CD4-positive, alpha-beta T cell treated with Interleukin-12 subunit alpha and Interleukin-12 subunit beta, for 1 hour (primary cell): ENCODE measurements around the gene TAF11L4.
"Not testable (repeated sequence)": the region's sequence is repeated elsewhere in the genome, so short reads cannot be mapped to it uniquely, and the experiment has no call there.

Experiments
- DNase-seq: peaks from one replicate; pipeline ENCODE4 v3.0.0-alpha.2; 2020

TAF11L4 gene

DNA sequence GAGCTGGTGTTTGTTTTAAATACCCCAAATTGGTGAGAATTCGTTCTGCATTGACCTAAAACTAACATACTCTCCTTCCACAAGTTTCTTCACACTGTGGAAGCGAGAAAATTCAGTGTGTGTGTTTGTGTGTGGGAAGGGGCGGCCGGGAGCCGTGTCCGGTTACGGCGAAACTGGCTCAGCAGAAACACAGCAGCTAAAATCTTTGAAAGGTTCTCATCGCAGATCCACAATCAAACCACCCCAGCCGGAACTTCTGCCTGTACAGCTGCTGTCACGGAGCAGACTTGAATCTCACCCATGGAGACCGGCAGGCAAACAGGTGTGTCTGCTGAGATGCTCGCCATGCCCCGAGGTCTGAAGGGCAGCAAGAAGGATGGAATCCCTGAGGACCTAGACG, at the start of gene TAF11L4:
Gene TAF11L4 (plus strand): TSS at position 301 of the 400 bp plus-strand sequence.
- DNase-seq: not testable (repeated sequence)

DNA sequence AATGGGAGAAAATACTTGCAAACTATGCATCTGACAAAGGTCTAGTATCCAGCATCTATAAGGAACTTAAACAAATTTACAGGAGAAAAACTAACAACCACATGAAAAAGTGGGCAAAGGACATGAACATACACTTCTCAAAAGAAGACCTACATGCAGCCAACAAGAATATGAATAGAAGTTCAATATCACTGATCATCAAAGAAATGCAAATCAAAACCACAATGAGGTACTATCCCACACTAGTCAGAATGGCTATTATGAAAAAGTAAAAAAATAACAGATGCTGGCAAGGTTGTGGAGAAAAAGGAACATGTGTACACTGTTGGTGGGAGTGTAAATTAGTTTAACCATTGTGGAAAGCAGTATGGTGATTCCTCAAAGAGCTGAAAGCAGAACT, 46.5 kb upstream of the TAF11L4 start:
- DNase-seq: not testable (repeated sequence)

DNA sequence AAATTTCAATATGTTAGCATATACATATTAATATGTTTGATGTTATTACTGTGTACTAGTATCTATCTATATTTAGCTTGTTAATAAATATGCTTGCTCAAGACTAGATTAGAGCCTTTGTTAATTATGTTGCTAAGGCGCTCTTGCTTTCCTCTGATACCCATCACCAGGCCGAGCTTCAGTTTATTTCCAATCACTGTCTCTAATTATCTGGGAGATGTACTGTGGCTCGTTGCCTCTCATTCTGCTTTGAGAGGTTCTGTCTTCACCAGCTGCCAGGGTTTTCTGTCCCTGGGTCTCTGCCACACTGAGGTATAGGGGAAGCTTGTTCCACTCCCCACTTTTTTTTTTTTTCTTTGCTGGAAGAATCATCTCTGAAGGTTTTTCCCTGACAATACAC, 44.6 kb upstream of the TAF11L4 start:
- DNase-seq: no peak

DNA sequence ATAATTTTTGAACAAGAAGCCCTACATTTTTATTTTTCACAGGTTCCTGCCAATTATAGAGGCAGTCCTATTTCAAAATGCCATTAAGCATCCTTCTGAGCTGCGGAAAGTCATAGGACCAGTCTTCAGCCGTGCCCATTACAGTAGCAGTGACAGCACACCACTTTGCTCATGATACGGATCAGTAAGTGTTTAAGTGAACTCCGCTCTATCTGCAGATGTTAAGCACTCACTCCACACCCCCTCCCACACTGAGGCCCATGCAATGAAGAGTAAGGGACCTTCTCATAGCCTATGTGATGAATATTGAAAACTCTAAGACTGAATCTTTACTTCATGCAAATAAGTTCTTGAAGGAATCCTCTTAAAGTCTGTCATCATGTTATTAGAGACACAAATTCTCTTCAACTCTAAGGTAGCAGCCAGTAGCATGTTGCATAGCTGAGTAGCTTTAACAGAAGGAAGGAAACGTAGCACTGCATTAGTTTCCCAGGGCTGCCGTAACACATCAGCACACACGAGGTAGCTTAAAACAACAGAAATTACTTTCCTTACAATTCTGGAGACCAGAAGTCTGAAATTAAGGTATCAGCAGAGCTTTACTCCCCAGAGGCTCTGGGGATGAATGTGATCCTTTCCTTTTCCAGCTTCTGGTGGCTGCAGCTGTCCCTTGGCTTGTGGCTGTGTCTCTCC, 43.9 kb upstream of the TAF11L4 start:
- no peak for DNase-seq

DNA sequence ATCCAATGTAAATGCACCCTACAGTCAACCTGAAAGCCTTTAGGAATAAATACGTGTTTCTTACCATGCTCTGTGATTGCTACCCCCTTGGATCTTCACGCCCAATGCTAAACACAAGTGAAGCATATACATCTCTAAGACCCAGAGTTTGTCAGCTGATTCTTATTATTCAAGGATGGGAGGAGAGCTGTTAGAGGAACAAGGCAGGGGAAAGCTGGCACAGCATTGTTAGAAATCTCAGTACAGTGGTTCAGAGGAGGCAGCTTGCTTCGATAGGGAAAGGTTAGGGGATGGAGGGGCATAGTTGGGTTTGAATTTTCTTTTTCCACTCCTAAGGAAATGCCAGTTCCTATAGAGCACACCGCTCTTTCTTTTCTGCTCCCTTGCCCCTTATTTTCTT, 40.2 kb upstream of the TAF11L4 start:
- DNase-seq: no peak

DNA sequence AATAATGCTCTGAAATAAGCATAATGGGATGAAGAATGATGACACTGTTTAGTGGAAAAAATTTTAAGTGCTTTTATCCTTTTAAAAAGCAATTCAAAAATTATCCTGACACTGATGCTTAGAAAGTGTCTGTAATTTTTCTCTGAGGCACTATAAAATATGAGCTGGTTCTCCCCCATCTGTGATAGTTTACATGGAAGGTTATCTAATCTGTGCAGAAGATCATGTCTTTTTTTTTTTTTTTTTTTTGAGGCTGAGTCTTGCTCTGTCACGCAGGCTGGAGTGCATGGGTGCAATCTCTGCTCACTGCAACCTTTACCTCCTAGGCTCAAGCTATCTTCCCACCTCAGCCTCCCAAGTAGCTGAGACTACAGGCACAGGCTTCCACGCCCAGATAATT, 38.8 kb upstream of the TAF11L4 start:
- DNase-seq: no peak

GRCh38 chr5:17486464-17487173, 35.0 kb upstream of the TAF11L4 start:
- DNase-seq: not testable (repeated sequence)

DNA sequence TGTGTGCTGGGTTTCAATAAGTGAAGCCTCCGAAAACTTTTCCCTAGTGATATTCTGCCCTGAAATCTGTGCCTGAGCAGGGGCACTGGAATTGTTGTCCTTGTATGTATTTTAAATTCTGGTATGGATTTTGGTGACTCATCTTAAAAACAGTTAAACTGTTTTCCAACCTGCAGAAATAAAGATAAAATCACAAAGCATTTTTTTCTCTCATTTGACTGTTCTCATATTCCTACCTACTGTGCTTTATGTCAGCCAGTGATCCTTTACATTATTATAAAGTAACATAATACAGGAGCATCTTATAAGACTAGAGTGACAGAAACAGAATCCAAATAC, 34.5 kb upstream of the TAF11L4 start:
- no peak for DNase-seq

DNA sequence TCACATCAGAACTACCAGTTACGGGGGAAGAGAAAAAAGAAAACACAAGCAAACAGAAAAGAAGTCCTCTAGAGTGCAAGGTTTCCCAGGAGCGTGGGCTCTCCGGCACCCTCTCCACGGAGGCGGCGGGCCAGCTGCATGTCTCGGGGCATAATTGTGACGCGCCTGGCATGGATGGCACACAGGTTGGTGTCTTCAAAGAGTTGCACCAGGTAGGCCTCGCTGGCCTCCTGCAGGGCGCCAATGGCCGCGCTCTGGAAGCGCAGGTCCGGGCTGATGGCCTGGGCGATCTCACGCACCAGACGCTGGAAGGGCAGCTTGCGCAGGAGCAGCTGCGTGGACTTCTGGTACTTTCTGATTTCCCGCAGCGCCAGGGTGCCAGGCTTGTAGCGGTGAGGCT, 30.3 kb upstream of the TAF11L4 start:
- not testable (repeated sequence) for DNase-seq

DNA sequence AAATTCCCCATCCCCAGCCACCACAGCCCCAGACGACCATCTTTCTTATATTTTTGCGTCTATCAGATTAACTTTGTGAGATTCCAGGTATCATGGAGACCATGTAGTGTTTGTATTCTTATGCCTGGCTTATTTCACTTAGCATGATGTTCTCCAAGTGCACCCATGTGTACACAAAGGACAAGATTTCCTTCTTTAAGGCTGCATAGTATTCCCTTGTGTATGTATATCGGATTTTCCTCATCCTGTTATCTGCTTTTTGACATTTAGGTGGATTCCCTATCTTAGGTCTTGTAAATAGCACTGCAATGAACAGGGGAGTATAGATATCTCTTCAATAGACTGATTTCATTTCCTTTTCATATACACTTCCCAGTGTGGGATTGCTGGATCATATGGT, 28.8 kb upstream of the TAF11L4 start:
- no peak for DNase-seq

DNA sequence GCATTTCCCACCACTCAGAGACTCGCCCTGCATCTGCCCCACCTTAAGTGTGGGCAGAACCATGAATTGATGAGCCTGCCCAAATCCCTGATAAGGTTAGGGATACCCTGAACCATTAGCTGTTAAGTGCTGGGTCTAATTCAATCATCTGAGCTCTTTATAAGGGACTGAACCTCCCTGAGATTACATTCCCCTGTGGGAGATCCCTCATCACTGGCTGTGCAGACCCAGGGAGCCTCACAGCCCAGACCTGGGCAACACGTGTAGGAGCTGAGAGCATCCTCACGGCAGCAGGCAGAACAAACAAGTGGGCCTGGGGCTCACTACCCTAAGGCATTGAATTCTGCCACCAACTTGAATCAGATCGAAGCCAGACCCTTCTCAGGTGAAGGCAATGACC, 24.2 kb upstream of the TAF11L4 start:
- no peak for DNase-seq

DNA sequence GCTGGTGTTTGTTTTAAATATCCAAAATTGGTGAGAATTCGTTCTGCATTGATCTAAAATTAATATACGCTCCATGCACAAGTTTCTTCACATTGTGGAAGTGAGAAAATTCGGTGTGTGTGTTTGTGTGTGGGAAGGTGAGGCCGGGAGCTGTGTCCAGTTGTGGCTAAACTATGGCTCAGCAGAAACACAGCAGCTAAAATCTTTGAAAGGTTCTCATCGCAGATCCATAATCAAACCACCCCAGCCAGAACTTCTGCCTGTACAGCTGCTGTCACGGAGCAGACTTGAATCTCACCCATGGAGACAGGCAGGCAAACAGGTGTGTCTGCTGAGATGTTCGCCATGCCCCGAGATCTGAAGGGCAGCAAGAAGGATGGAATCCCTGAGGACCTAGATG, 23.7 kb upstream of the TAF11L4 start, which contains the start of gene TAF11L2:
Gene TAF11L2 (plus strand): TSS at position 301 of the 400 bp plus-strand sequence.
- DNase-seq: not testable (repeated sequence)

- DNase-seq: no peak
Measured at GRCh38 chr5:17511775-17512325, 9.8 kb upstream of the TAF11L4 start.

GRCh38 chr5:17517526-17517925, 4.1 kb upstream of the TAF11L4 start:
- DNase-seq: not testable (repeated sequence)

- not testable (repeated sequence) for DNase-seq
Measured at GRCh38 chr5:17518067-17518466, 3.5 kb upstream of the TAF11L4 start, which contains the start of gene TAF11L3. Gene TAF11L3, plus strand, starts transcription at chr5:17518367.

DNA sequence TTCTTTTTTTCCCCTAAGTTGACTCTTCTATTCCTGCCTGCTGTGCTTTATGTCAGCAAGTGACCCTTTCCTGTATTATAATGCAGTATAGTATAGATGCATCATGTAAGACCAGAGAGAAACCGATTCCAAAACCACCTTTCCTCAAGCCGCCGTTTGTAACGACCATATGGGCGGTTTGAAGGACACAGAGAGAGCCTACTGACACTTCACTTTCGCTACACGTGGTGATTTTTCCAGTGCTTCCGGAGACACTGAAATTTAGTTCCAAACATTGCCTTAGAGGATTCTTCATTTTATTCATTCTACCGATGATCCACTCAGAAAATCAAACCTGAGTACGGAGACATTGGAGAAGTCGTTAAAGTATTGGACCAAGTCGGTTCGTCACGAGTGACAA, 2.1 kb upstream of the TAF11L4 start:
- not testable (repeated sequence) for DNase-seq

- not testable (repeated sequence) for DNase-seq
Measured at GRCh38 chr5:17524935-17525334, 3.3 kb downstream of the TAF11L4 start, which contains the start of gene TAF11L5. Gene TAF11L5, plus strand, starts transcription at chr5:17525235.

DNA sequence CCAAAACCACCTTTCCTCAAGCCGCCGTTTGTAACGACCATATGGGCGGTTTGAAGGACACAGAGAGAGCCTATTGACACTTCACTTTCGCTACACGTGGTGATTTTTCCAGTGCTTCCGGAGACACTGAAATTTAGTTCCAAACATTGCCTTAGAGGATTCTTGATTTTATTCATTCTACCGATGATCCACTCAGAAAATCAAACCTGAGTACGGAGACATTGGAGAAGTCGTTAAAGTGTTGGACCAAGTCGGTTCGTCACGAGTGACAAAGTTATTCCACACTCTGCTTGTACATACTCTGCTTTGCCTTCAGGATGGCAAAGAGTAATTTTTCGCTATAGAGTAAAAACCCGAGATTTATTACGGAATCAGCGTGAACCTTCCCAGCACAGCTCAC, 4.9 kb downstream of the TAF11L4 start:
- DNase-seq: peak; percentile 13

- not testable (repeated sequence) for DNase-seq
Measured at GRCh38 chr5:17528369-17528768, 6.8 kb downstream of the TAF11L4 start, which contains the start of gene TAF11L6. Gene TAF11L6, plus strand, starts transcription at chr5:17528669.
